Epithelial cell of umbilical artery (primary cell): ENCODE measurements around the gene JADE3. TPM values are rescaled to one million over a fixed set of nuclear protein-coding genes. Genes with fewer than 3 reads are reported as not detected.

Experiments used
- total RNA-seq: library from RNA; depleted of rRNA; stranded (reverse); fragments of >200 nt; gene quantifications from 2 replicates; pipeline ENCODE4 v1.2.3, GENCODE V29; 2014

Gene JADE3
- 12.0 and 16.3 TPM in 2 replicates for total RNA-seq

DNA sequence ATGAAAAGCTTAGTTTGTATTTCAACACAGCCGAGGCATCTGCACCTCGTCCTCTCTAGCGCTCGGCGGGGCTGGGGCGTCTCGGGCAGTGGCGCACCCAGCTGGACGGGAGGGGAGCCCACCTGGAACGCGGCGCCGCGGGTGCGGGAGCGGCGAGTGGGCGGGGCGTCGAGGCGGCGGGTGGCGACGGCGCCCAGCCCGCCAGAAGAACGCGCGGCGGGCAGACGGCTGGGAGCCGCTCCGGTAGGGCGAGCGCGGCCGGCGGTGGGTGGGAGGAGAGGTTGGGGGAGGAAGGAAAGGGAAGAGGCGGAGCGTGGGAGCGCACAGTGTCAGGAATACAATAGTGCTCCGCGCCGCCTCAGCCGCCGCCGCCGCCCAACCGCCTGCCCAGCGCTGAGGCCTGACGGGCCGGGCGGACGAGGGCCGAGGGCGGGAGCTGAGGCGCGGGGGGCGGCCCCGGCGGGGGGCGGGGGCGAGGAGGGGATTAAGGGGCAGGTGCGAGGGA lies at the start of gene JADE3:
TSS of gene JADE3 (plus strand) at position 324 of the 505 bp plus-strand sequence. CDS start 72,474 bp downstream, outside the sequence.

DNA sequence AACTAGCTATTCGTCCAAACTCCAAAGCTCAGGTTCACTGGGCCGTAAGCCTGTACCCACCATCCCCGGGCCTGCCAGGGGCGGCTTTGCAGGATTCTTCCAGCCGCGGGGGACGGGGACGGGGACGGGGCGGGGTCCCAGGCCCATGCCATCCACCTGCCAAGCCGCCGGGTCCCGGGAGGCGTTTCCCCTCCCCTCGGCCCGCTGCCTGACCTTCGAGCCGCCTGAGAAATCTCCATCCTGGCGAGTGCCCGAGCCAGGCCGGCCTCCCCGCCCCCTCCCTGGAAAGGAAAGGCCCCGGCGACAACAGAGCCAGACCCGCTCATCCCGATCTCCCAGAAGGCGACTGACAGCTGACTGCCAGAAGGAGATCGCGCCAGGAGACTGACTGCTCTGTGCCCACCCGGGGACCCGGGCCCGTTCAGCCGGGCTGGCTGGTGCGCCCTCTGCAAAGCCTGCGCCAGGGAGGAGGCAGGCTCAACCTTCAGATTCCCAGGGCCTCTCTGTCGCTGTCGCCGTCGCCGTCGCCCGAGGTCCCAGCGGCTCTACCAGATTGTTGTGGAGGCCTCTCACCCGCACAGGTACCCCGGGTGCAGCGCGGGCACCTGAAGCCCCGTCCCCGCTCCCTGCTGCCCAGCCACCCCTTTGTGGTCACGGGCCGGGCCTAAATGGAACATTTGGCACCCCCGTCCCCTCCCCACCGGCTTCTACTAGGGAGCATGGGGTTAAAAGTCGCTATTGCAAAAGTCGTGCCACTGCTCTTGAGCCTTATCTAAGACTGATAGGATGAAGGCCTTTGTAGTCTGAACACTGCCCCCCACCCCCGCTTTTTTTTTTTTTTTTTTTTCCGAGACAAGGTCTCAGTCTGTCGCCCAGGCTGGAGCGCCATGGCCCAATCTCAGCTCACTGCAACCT lies 166.2 kb downstream of the JADE3 start, which contains the start of gene RGN:
TSS of gene RGN (plus strand) at position 315 of the 915 bp plus-strand sequence. CDS start 2,702 bp downstream, outside the sequence.

Other genes starting within 250 kb of the JADE3 start
- 18.7 and 25.7 TPM in 2 replicates for gene SLC9A7, start 153.3 kb upstream of the JADE3 start, total RNA-seq
- gene RP2, start 75.4 kb upstream of the JADE3 start, total RNA-seq: 25.3 and 32.8 TPM in 2 replicates
- under 0.01 and 0.61 TPM in 2 replicates for gene RGN, start 166.0 kb downstream of the JADE3 start, total RNA-seq
- 51.5 and 82.5 TPM in 2 replicates for gene NDUFB11, start 232.3 kb downstream of the JADE3 start, total RNA-seq
- 57.3 and 58.1 TPM in 2 replicates for gene RBM10, start 232.8 kb downstream of the JADE3 start, total RNA-seq